ENCODE measurements around the gene SLC7A9. TPM values are rescaled to one million over a fixed set of nuclear protein-coding genes. Genes with fewer than 3 reads are reported as not detected.
"Not testable (repeated sequence)": the region's sequence is repeated elsewhere in the genome, so short reads cannot be mapped to it uniquely, and the experiment has no call there.

Gene SLC7A9
- total RNA-seq, 1 donor from 2014 or later = 0.32 TPM

GRCh38 chr19:32890841-32891240, 21.3 kb upstream of the SLC7A9 start:
- peaks cover 21% of the 10 kb centered on the region for H3K9me3 ChIP-seq
- no peaks in the 10 kb centered on the region for H3K27me3 ChIP-seq (ENCODE audit: low read depth)
- no peaks in the 10 kb centered on the region for H3K4me1 ChIP-seq
- ATAC-seq (no peak), DNase-seq (no peak)
- TF ChIP-seq CTCF (IDR thresholded peaks at IDR 0.05) = no peak
- intact Hi-C loops (cut with DNase I) = no loop called here
- no peak overlapping the region for H3K27ac ChIP-seq
- H3K4me3 ChIP-seq = no peak overlapping the region
- H3K36me3 ChIP-seq = peaks cover 9% of the 10 kb centered on the region

- H3K9me3 ChIP-seq = peaks cover 21% of the 10 kb centered on the region
- no peak overlapping the region for H3K4me3 ChIP-seq
- no peaks in the 10 kb centered on the region for H3K4me1 ChIP-seq
- peaks cover 9% of the 10 kb centered on the region for H3K36me3 ChIP-seq
- DNase-seq = no peak
- no peak overlapping the region for H3K27ac ChIP-seq
- intact Hi-C loops (cut with DNase I) = no loop called here
- H3K27me3 ChIP-seq (ENCODE audit: low read depth) = no peaks in the 10 kb centered on the region
- no peak for TF ChIP-seq CTCF (IDR thresholded peaks at IDR 0.05)
- no peak for ATAC-seq
These were observed 20.8 kb upstream of the SLC7A9 start for GRCh38 chr19:32890326-32890725.

- peaks cover 9% of the 10 kb centered on the region for H3K36me3 ChIP-seq
- DNase-seq = no peak
- intact Hi-C loops (cut with DNase I) = no loop called here
- no peaks in the 10 kb centered on the region for H3K4me1 ChIP-seq
- no peak for TF ChIP-seq CTCF (IDR thresholded peaks at IDR 0.05)
- no peak overlapping the region for H3K4me3 ChIP-seq
- ATAC-seq = no peak
- H3K27ac ChIP-seq = no peak overlapping the region
- peaks cover 21% of the 10 kb centered on the region for H3K9me3 ChIP-seq
- H3K27me3 ChIP-seq (ENCODE audit: low read depth) = no peaks in the 10 kb centered on the region
These were observed 19.8 kb upstream of the SLC7A9 start for GRCh38 chr19:32889137-32889934.

- Histone ChIP-seq H3K36me3 (peaks cover 9% of the 10 kb centered on the region), H3K9me3 (peaks cover 10% of the 10 kb centered on the region), H3K27me3 (ENCODE audit: low read depth) (no peaks in the 10 kb centered on the region), H3K4me3 (no peak overlapping the region), H3K27ac (no peak overlapping the region), H3K4me1 (no peaks in the 10 kb centered on the region)
- intact Hi-C loops (cut with DNase I) = no loop called here
- no peak for TF ChIP-seq CTCF (IDR thresholded peaks at IDR 0.05)
- DNase-seq (no peak), ATAC-seq (no peak)
These were observed 18.1 kb upstream of the SLC7A9 start for GRCh38 chr19:32887572-32888215.

- Histone ChIP-seq H3K36me3 (peaks cover 15% of the 10 kb centered on the region), H3K27ac (no peak overlapping the region), H3K27me3 (ENCODE audit: low read depth) (no peaks in the 10 kb centered on the region), H3K4me3 (no peak overlapping the region), H3K9me3 (no peaks in the 10 kb centered on the region), H3K4me1 (no peaks in the 10 kb centered on the region)
- TF ChIP-seq CTCF (IDR thresholded peaks at IDR 0.05) = no peak
- DNase-seq (no peak), ATAC-seq (no peak)
- intact Hi-C loops (cut with DNase I) = no loop called here
These were observed 16.7 kb upstream of the SLC7A9 start for GRCh38 chr19:32886241-32886640.

DNA sequence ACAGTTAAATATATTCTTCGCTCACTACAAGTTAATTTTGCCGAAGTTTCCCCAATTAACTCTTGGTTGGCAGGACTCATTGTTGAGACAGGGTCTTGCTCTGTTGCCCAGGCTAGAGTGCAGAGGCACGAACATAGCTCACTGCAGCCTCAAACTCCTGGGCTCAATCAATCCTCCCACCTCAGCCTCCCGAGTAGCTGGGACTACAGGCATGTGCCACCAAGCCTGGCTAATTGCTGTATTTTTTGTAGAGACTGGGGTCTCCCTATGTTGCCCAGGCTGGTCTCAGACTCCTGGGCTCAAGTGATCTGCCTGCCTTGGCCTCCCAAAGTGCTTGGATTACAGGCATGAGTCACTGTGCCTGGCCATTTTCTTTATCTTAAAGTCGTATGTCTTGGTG, 15.7 kb upstream of the SLC7A9 start:
- intact Hi-C loops (cut with DNase I); H3K4me3 ChIP-seq; H3K4me1 ChIP-seq; H3K27ac ChIP-seq; DNase-seq; H3K27me3 ChIP-seq (ENCODE audit: low read depth); ATAC-seq; H3K9me3 ChIP-seq: not testable (repeated sequence)
- H3K36me3 ChIP-seq = peaks cover 18% of the 10 kb centered on the region

Measured in lower lobe of right lung (tissue), 2 donors.